Measurements from ENCODE around the gene PPP2R1A. TPM values are rescaled to one million over a fixed set of nuclear protein-coding genes. Genes with fewer than 3 reads are reported as not detected.

Gene PPP2R1A
- total RNA-seq, 1 donor from 2014 or later: 422 TPM

- DNase-seq (ENCODE audit: low read depth, low spot score): no peak
- Mint-ChIP-seq H3K27ac (ENCODE audit: unreplicated experiment) (no peak overlapping the region), H3K4me3 (no peak overlapping the region), H3K36me3 (ENCODE audit: low read depth) (peaks cover 6% of the 10 kb centered on the region), H3K27me3 (ENCODE audit: low read depth) (no peaks in the 10 kb centered on the region), H3K9me3 (no peaks in the 10 kb centered on the region), H3K4me1 (peaks cover 27% of the 10 kb centered on the region)
- no peak for TF ChIP-seq CTCF (conservative IDR thresholded peaks at IDR 0.05)
These were observed 2.4 kb upstream of the PPP2R1A start for GRCh38 chr19:52187407-52187806.

GRCh38 chr19:52188822-52189734 lies 774 bp upstream of the PPP2R1A start:
- Mint-ChIP-seq H3K9me3 (no peaks in the 10 kb centered on the region), H3K27ac (ENCODE audit: unreplicated experiment) (peak overlapping the region; percentile 93), H3K4me3 (peak overlapping the region; percentile 96), H3K27me3 (ENCODE audit: low read depth) (no peaks in the 10 kb centered on the region), H3K4me1 (peaks cover 37% of the 10 kb centered on the region), H3K36me3 (ENCODE audit: low read depth) (peaks cover 7% of the 10 kb centered on the region)
- peak; percentile 23 for TF ChIP-seq CTCF (conservative IDR thresholded peaks at IDR 0.05)
- DNase-seq (ENCODE audit: low read depth, low spot score): peak; percentile 90

GRCh38 chr19:52190487-52191293 lies 838 bp downstream of the PPP2R1A start:
- peak overlapping the region; percentile 96 for H3K4me3 Mint-ChIP-seq
- peak; percentile 2 for DNase-seq (ENCODE audit: low read depth, low spot score)
- H3K27ac Mint-ChIP-seq (ENCODE audit: unreplicated experiment): peak overlapping the region; percentile 99
- no peak for TF ChIP-seq CTCF (conservative IDR thresholded peaks at IDR 0.05)
- H3K36me3 Mint-ChIP-seq (ENCODE audit: low read depth): peaks cover 15% of the 10 kb centered on the region
- peaks cover 42% of the 10 kb centered on the region for H3K4me1 Mint-ChIP-seq
- H3K9me3 Mint-ChIP-seq: no peaks in the 10 kb centered on the region
- no peaks in the 10 kb centered on the region for H3K27me3 Mint-ChIP-seq (ENCODE audit: low read depth)

- Mint-ChIP-seq H3K36me3 (ENCODE audit: low read depth) (peaks cover 15% of the 10 kb centered on the region), H3K27ac (ENCODE audit: unreplicated experiment) (peak overlapping the region; percentile 48), H3K9me3 (no peaks in the 10 kb centered on the region), H3K4me3 (peak overlapping the region; percentile 96), H3K27me3 (ENCODE audit: low read depth) (no peaks in the 10 kb centered on the region), H3K4me1 (peaks cover 42% of the 10 kb centered on the region)
- DNase-seq (ENCODE audit: low read depth, low spot score): no peak
- no peak for TF ChIP-seq CTCF (conservative IDR thresholded peaks at IDR 0.05)
These were observed 1.5 kb downstream of the PPP2R1A start for GRCh38 chr19:52191389-52191788.

- no peak for TF ChIP-seq CTCF (conservative IDR thresholded peaks at IDR 0.05)
- Mint-ChIP-seq H3K9me3 (no peaks in the 10 kb centered on the region), H3K4me1 (peaks cover 42% of the 10 kb centered on the region), H3K27ac (ENCODE audit: unreplicated experiment) (peak overlapping the region; percentile 48), H3K4me3 (peak overlapping the region; percentile 96), H3K27me3 (ENCODE audit: low read depth) (no peaks in the 10 kb centered on the region), H3K36me3 (ENCODE audit: low read depth) (peaks cover 15% of the 10 kb centered on the region)
- no peak for DNase-seq (ENCODE audit: low read depth, low spot score)
These were observed 2.1 kb downstream of the PPP2R1A start for GRCh38 chr19:52191951-52192350.

Data from neural crest cell (in vitro differentiated cells).